ENCODE results near the gene NOL12. TPM values are rescaled to one million over a fixed set of nuclear protein-coding genes. Genes with fewer than 3 reads are reported as not detected.
A peak's percentile ranks its signal among the peaks of the same experiment; 100 is the strongest.

NOL12 gene
- total RNA-seq, 1 donor from 2014 or later: 15.2 TPM

GRCh38 chr22:37658133-37659065 is 27.7 kb upstream of the NOL12 start, which contains the start of gene PDXP:
Gene PDXP (plus strand): TSS chr22:37658723. CDS start chr22:37658783, 60 bp downstream.
- peak; percentile 99 for DNase-seq (ENCODE audit: low spot score)
- intact Hi-C loops (cut with DNase I): no loop called here

- intact Hi-C loops (cut with DNase I): no loop called here
- DNase-seq (ENCODE audit: low spot score): no peak
Measured at GRCh38 chr22:37659066-37659896, 26.9 kb upstream of the NOL12 start.

- intact Hi-C loops (cut with DNase I): loop anchor here (2.0 kb wide), 1 partner anchor 15 kb away; the partner anchor contains the start of gene LGALS1
- DNase-seq (ENCODE audit: low spot score): no peak
Measured at GRCh38 chr22:37659897-37660708, 26.0 kb upstream of the NOL12 start.

- no peak for DNase-seq (ENCODE audit: low spot score)
- intact Hi-C loops (cut with DNase I): loop anchor here (2.0 kb wide), 1 partner anchor 14 kb away; the partner anchor contains the start of gene LGALS1
Measured at GRCh38 chr22:37660709-37661045, 25.5 kb upstream of the NOL12 start.

DNA sequence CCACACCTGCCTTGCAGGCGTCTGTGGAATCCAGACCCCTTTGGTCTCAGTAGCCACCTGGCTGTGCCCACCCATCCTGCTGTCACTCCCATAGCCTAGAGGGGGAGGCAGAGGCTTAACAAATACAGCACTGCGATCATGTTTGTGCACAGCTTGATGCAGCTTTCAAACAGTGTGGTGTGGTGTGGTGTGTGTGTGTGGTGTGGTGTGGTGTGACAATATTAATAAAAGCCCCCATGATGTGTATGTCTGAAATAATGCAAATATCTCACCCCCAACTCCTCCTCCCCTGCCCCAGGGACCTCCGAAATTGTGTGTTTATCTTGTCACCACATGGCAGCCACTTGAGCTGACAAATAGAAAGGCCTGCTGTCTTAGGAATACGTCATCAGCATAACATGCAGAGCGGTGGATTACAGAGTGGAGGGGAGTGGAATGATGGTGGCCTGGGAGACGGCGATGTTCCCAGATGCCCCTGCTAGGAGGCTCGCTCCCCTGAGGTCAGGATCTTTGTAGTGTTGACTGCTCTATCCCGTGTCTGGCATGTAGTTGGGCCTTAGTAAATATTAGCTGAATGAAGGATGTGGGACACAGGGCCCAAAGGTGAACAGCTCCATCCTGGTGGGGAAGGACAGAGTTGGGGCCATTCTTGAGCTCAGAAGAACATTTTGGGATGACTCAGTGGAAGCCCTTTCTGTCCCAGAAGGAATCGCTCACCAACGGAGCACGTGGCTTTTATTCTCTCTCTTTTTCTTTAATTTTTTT is 24.8 kb upstream of the NOL12 start:
- no peak for DNase-seq (ENCODE audit: low spot score)
- intact Hi-C loops (cut with DNase I): loop anchor here (2.0 kb wide), 1 partner anchor 13 kb away; the partner anchor contains the start of gene LGALS1

DNA sequence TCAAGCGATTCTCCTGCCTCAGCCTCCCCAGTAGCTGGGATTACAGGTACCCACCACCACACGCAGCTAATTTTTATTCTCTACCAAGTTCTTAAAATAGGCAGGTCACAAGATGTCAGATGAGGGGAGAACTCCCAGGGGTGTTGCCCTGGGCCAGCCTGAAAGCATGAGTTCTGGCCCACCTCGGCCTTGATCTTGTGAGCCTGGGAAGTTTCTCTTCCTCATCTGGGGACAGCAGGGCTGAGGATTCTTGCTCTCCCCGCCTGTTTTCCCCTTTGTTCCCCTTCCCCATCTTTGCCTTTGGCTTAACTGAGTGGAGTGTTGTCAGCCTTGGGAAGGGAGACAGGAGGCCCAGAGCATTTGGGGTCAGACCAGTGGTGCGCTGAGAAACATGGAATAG is 24.1 kb upstream of the NOL12 start:
- DNase-seq (ENCODE audit: low spot score): no peak
- intact Hi-C loops (cut with DNase I): no loop called here

DNA sequence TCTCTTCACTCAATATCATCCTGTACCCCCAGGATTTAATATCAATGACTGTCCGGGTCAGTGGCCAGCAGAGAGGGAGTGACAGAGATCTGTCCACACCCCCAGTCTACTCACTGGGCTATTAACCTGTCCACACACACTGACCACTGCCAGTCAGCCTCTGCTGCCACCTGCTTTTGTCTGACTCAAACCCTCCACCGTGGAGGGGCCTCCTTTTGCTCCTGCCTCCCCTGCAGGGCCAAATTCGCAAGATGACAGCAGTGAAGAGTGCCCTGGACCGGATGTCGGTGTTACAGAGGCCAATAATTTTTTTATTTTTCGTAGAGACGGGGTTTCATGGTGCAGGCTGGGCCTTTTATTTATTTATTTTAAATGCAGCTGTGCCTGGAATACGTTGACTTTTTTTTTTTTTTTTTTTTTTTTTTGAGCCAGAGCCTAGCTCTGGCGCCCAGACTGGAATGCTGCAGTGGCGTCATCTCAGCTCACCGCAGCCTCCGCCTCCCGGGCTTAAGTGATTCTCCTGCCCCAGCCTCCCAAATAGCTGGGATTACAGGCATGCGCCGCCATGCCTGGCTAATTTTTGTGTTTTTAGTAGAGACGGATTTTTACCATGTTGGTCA is 22.5 kb upstream of the NOL12 start:
- DNase-seq (ENCODE audit: low spot score): no peak
- intact Hi-C loops (cut with DNase I): no loop called here

GRCh38 chr22:37664249-37665101 is 21.7 kb upstream of the NOL12 start:
- intact Hi-C loops (cut with DNase I): no loop called here
- no peak for DNase-seq (ENCODE audit: low spot score)

DNA sequence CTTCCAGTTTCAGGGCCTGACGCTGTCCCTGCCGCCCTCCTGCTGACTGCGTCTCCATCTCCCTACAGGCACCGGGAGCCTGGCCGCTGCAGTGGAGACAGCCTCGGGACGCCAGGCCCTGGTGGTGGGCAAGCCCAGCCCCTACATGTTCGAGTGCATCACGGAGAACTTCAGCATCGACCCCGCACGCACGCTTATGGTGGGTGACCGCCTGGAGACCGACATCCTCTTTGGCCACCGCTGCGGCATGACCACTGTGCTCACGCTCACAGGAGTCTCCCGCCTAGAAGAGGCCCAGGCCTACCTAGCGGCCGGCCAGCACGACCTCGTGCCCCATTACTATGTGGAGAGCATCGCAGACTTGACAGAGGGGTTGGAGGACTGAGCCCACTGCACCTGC is 20.7 kb upstream of the NOL12 start:
- intact Hi-C loops (cut with DNase I): no loop called here
- DNase-seq (ENCODE audit: low spot score): no peak

DNA sequence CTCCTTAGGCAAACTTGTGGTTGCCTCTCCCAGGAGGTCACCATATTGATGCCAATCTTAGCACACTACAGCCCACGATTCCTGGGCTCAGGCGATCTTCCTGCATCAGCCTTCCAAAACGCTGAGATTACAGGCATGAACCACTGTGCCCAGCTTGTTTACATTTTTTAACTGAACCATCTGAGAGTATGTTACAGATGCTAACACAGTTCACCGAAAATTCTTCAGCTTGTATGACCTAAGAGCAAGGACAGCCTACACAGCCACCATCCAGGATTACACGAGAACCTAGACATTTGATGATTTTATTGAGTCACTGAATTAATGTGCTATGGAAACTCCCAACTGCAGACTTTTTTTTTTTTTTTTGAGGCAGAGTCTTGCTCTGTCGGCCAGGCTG is 16.6 kb upstream of the NOL12 start:
- no peak for DNase-seq (ENCODE audit: low spot score)

GRCh38 chr22:37672206-37672919 is 13.8 kb upstream of the NOL12 start:
- no peak for DNase-seq (ENCODE audit: low spot score)
- intact Hi-C loops (cut with DNase I): no loop called here

More for the DNA sequence above, 16.6 kb upstream of the NOL12 start:
- intact Hi-C loops (cut with DNase I): no loop called here

DNA sequence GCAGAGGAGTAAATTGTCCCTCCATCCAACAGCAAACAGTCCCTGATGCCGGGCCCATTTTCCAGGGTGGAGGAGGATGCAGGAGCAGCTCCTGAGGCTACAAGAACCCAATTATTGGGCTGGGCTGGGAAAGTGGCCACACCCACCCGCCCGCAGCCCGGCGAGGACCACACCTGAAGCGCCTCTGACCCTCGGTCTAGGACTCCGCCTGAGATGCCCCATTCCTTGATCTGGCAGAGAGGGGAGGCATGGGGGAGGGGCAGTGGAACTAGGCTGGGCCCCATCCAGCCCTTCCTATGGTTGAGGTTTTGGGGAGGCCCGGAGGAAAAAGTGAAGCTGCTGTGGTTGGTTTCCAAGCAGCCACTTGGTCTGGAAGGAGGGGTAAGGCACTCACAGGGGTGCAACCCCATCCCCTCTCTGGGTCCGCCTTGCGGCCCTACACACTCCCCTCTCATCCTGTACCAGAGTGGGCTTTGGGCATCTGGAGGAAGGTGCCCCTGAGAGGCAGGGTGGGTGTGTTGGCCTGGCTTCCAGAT is 13.2 kb upstream of the NOL12 start:
- intact Hi-C loops (cut with DNase I): no loop called here

GRCh38 chr22:37674248-37674647 is 11.9 kb upstream of the NOL12 start:
- DNase-seq (ENCODE audit: low spot score): no peak
- intact Hi-C loops (cut with DNase I): loop anchor here (2.0 kb wide), 2 partner anchors 13 to 65 kb away; partner anchors contain the start of gene GGA1

More for the DNA sequence above, 13.2 kb upstream of the NOL12 start:
- DNase-seq (ENCODE audit: low spot score): no peak

DNA sequence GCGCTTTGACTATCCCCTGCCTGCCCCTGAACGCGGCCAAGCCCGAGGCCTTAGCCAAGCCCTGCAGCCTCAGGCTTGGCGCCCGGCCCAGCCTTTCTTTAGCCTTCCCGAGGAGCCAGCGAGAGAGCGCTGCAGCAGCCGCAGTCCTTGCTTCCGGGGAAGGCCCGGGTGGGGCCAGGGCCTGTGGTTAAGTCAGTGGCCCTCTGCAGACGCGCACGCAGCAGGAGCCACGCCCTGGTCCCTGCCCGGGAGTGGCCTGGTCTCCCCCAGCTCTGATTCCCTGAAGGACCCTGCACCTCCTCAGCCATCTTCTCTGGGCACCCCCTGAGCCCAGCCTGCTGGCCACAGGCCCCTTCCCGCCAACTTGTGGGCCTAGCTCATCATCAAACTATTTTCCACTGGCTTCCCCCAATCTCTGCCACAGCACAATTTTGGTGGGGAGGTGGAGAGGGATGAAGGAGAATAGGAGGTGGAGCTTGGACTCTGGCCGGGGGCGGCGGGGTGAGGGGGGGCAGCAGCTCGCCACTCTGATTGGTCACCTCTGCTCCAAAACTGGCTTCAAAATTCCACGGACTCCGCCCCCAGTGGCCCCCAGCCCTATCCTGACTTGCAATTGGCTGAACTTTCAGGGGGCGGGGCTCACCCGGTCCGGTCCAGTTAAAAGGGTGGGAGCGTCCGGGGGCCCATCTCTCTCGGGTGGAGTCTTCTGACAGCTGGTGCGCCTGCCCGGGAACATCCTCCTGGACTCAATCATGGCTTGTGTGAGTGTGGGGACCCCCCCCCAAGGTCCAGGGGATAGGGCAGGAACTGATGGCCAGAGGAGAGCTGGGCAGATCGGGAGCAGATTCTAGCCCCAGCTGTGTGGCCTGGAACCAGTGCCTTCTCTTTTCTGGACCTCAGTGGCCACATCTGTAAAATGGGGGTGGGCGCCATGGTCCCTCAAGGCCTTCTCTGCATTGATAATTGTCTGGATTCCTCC is 10.9 kb upstream of the NOL12 start, which contains the start of gene LGALS1:
Gene LGALS1 (plus strand): TSS at position 686 of the 979 bp plus-strand sequence. CDS start 67 bp downstream, at position 753.
- DNase-seq (ENCODE audit: low spot score): peak; percentile 97
- intact Hi-C loops (cut with DNase I): loop anchor here (2.0 to 5.0 kb wide), 3 partner anchors 14 to 77 kb away; partner anchors contain the start of gene GGA1
